ENCODE data around the gene CA4.
"Not testable (repeated sequence)": the region's sequence is repeated elsewhere in the genome, so short reads cannot be mapped to it uniquely, and the experiment has no call there.

CA4 gene

GRCh38 chr17:60149691-60150582, at the start of gene CA4:
CA4 (plus strand) TSS chr17:60149973; CDS start chr17:60150035, 62 bp downstream.
- Mint-ChIP-seq H3K36me3 (ENCODE audit: insufficient read depth) (no peaks in the 10 kb centered on the region), H3K4me1 (peaks cover 6% of the 10 kb centered on the region), H3K27ac (ENCODE audit: low read depth) (no peak within 1 kb of the TSS), H3K4me3 (peak within 1 kb of the TSS; percentile 49), H3K27me3 (peaks cover 85% of the 10 kb centered on the region), H3K9me3 (no peaks in the 10 kb centered on the region)
- ATAC-seq (replicated peaks; ENCODE audit: extremely low read depth, poor library complexity, severe bottlenecking), result no peak
- no peak for DNase-seq (ENCODE audit: low spot score in 2 of 2)

- H3K9me3 Mint-ChIP-seq; DNase-seq (ENCODE audit: low spot score in 2 of 2); ATAC-seq (replicated peaks; ENCODE audit: extremely low read depth, poor library complexity, severe bottlenecking); H3K4me3 Mint-ChIP-seq; H3K27ac Mint-ChIP-seq (ENCODE audit: low read depth); H3K36me3 Mint-ChIP-seq (ENCODE audit: insufficient read depth); H3K4me1 Mint-ChIP-seq: not testable (repeated sequence)
- peaks cover 56% of the 10 kb centered on the region for H3K27me3 Mint-ChIP-seq
Observed at GRCh38 chr17:60100577-60100976, 49.2 kb upstream of the CA4 start.

- H3K27me3 Mint-ChIP-seq, result peaks cover 59% of the 10 kb centered on the region
- not testable (repeated sequence) for DNase-seq (ENCODE audit: low spot score in 2 of 2); ATAC-seq (replicated peaks; ENCODE audit: extremely low read depth, poor library complexity, severe bottlenecking); H3K27ac Mint-ChIP-seq (ENCODE audit: low read depth); H3K4me1 Mint-ChIP-seq; H3K36me3 Mint-ChIP-seq (ENCODE audit: insufficient read depth); H3K9me3 Mint-ChIP-seq
- H3K4me3 Mint-ChIP-seq, result peak overlapping the region; percentile 61
Observed at GRCh38 chr17:60102015-60102631, 47.6 kb upstream of the CA4 start.

GRCh38 chr17:60102632-60103096, 47.1 kb upstream of the CA4 start:
- Mint-ChIP-seq H3K4me3 (peak overlapping the region; percentile 61), H3K27ac (ENCODE audit: low read depth) (no peak overlapping the region), H3K27me3 (peaks cover 59% of the 10 kb centered on the region), H3K4me1 (peaks cover 9% of the 10 kb centered on the region), H3K36me3 (ENCODE audit: insufficient read depth) (no peaks in the 10 kb centered on the region), H3K9me3 (no peaks in the 10 kb centered on the region)
- no peak for DNase-seq (ENCODE audit: low spot score in 2 of 2)
- peak; percentile 79 for ATAC-seq (replicated peaks; ENCODE audit: extremely low read depth, poor library complexity, severe bottlenecking)

GRCh38 chr17:60103957-60104356, 45.8 kb upstream of the CA4 start:
- Mint-ChIP-seq H3K4me1 (peaks cover 9% of the 10 kb centered on the region), H3K9me3 (no peaks in the 10 kb centered on the region), H3K27ac (ENCODE audit: low read depth) (no peak overlapping the region), H3K27me3 (peaks cover 61% of the 10 kb centered on the region), H3K4me3 (no peak overlapping the region), H3K36me3 (ENCODE audit: insufficient read depth) (no peaks in the 10 kb centered on the region)
- DNase-seq (ENCODE audit: low spot score in 2 of 2), result no peak
- ATAC-seq (replicated peaks; ENCODE audit: extremely low read depth, poor library complexity, severe bottlenecking), result no peak

- no peak for DNase-seq (ENCODE audit: low spot score in 2 of 2)
- H3K36me3 Mint-ChIP-seq (ENCODE audit: insufficient read depth), result no peaks in the 10 kb centered on the region
- no peak overlapping the region for H3K4me3 Mint-ChIP-seq
- H3K27ac Mint-ChIP-seq (ENCODE audit: low read depth), result no peak overlapping the region
- no peak for ATAC-seq (replicated peaks; ENCODE audit: extremely low read depth, poor library complexity, severe bottlenecking)
- H3K27me3 Mint-ChIP-seq, result peaks cover 71% of the 10 kb centered on the region
- H3K4me1 Mint-ChIP-seq, result peaks cover 9% of the 10 kb centered on the region
- no peaks in the 10 kb centered on the region for H3K9me3 Mint-ChIP-seq
Observed at GRCh38 chr17:60106340-60107059, 43.3 kb upstream of the CA4 start.

- ATAC-seq (replicated peaks; ENCODE audit: extremely low read depth, poor library complexity, severe bottlenecking), result no peak
- H3K36me3 Mint-ChIP-seq (ENCODE audit: insufficient read depth), result no peaks in the 10 kb centered on the region
- no peak overlapping the region for H3K4me3 Mint-ChIP-seq
- H3K27ac Mint-ChIP-seq (ENCODE audit: low read depth), result no peak overlapping the region
- H3K9me3 Mint-ChIP-seq, result no peaks in the 10 kb centered on the region
- peaks cover 61% of the 10 kb centered on the region for H3K27me3 Mint-ChIP-seq
- peaks cover 2% of the 10 kb centered on the region for H3K4me1 Mint-ChIP-seq
- DNase-seq (ENCODE audit: low spot score in 2 of 2), result no peak
Observed at GRCh38 chr17:60107526-60108257, 42.1 kb upstream of the CA4 start.

GRCh38 chr17:60108309-60108708, 41.5 kb upstream of the CA4 start:
- not testable (repeated sequence) for H3K4me1 Mint-ChIP-seq; H3K9me3 Mint-ChIP-seq; H3K27ac Mint-ChIP-seq (ENCODE audit: low read depth); H3K36me3 Mint-ChIP-seq (ENCODE audit: insufficient read depth); DNase-seq (ENCODE audit: low spot score in 2 of 2); H3K4me3 Mint-ChIP-seq; ATAC-seq (replicated peaks; ENCODE audit: extremely low read depth, poor library complexity, severe bottlenecking)
- peaks cover 55% of the 10 kb centered on the region for H3K27me3 Mint-ChIP-seq

- H3K27ac Mint-ChIP-seq (ENCODE audit: low read depth), result no peak overlapping the region
- H3K4me1 Mint-ChIP-seq, result no peaks in the 10 kb centered on the region
- no peaks in the 10 kb centered on the region for H3K9me3 Mint-ChIP-seq
- peaks cover 51% of the 10 kb centered on the region for H3K27me3 Mint-ChIP-seq
- no peak for ATAC-seq (replicated peaks; ENCODE audit: extremely low read depth, poor library complexity, severe bottlenecking)
- H3K4me3 Mint-ChIP-seq, result no peak overlapping the region
- no peaks in the 10 kb centered on the region for H3K36me3 Mint-ChIP-seq (ENCODE audit: insufficient read depth)
- no peak for DNase-seq (ENCODE audit: low spot score in 2 of 2)
Observed at GRCh38 chr17:60108712-60109111, 41.1 kb upstream of the CA4 start.

GRCh38 chr17:60109161-60109560, 40.6 kb upstream of the CA4 start:
- Mint-ChIP-seq H3K4me1 (no peaks in the 10 kb centered on the region), H3K36me3 (ENCODE audit: insufficient read depth) (no peaks in the 10 kb centered on the region), H3K9me3 (no peaks in the 10 kb centered on the region), H3K4me3 (no peak overlapping the region), H3K27me3 (peaks cover 47% of the 10 kb centered on the region), H3K27ac (ENCODE audit: low read depth) (no peak overlapping the region)
- DNase-seq (ENCODE audit: low spot score in 2 of 2) (no peak), ATAC-seq (replicated peaks; ENCODE audit: extremely low read depth, poor library complexity, severe bottlenecking) (no peak)

- H3K9me3 Mint-ChIP-seq, result no peaks in the 10 kb centered on the region
- DNase-seq (ENCODE audit: low spot score in 2 of 2) (no peak), ATAC-seq (replicated peaks; ENCODE audit: extremely low read depth, poor library complexity, severe bottlenecking) (no peak)
- H3K36me3 Mint-ChIP-seq (ENCODE audit: insufficient read depth), result no peaks in the 10 kb centered on the region
- peaks cover 44% of the 10 kb centered on the region for H3K27me3 Mint-ChIP-seq
- H3K27ac Mint-ChIP-seq (ENCODE audit: low read depth), result no peak overlapping the region
- H3K4me3 Mint-ChIP-seq, result no peak overlapping the region
- H3K4me1 Mint-ChIP-seq, result no peaks in the 10 kb centered on the region
Observed at GRCh38 chr17:60110586-60110985, 39.2 kb upstream of the CA4 start.

- H3K9me3 Mint-ChIP-seq; DNase-seq (ENCODE audit: low spot score in 2 of 2); H3K36me3 Mint-ChIP-seq (ENCODE audit: insufficient read depth); H3K27ac Mint-ChIP-seq (ENCODE audit: low read depth); ATAC-seq (replicated peaks; ENCODE audit: extremely low read depth, poor library complexity, severe bottlenecking); H3K4me1 Mint-ChIP-seq; H3K4me3 Mint-ChIP-seq: not testable (repeated sequence)
- peaks cover 35% of the 10 kb centered on the region for H3K27me3 Mint-ChIP-seq
Observed at GRCh38 chr17:60111661-60112060, 38.1 kb upstream of the CA4 start.

All from central memory CD8-positive, alpha-beta T cell (primary cell).